ENCODE results near the gene NKD1.

NKD1 gene

GRCh38 chr16:50640391-50640790 lies 92.2 kb downstream of the NKD1 start:
- no peaks in the 10 kb centered on the region for H3K4me1 ChIP-seq
- DNase-seq, result no peak
- no peaks in the 10 kb centered on the region; the same call in 1 of the 2 replicates for H3K9me3 ChIP-seq
- no peak overlapping the region for H3K4me3 ChIP-seq (ENCODE audit: low read depth, low read length)
- H3K36me3 ChIP-seq, result no peaks in the 10 kb centered on the region
- no peaks in the 10 kb centered on the region for H3K27me3 ChIP-seq
- TF ChIP-seq CTCF (IDR thresholded peaks at IDR 0.05; ENCODE audit: low read depth, low read length), result no peak

GRCh38 chr16:50640919-50641817 lies 93.0 kb downstream of the NKD1 start:
- no peaks in the 10 kb centered on the region for H3K36me3 ChIP-seq
- H3K9me3 ChIP-seq, result no peaks in the 10 kb centered on the region
- no peak overlapping the region for H3K4me3 ChIP-seq (ENCODE audit: low read depth, low read length)
- DNase-seq, result no peak
- no peaks in the 10 kb centered on the region for H3K27me3 ChIP-seq
- no peak for TF ChIP-seq CTCF (IDR thresholded peaks at IDR 0.05; ENCODE audit: low read depth, low read length)
- no peaks in the 10 kb centered on the region for H3K4me1 ChIP-seq

GRCh38 chr16:50641818-50642187 lies 93.6 kb downstream of the NKD1 start:
- Histone ChIP-seq H3K36me3 (no peaks in the 10 kb centered on the region), H3K27me3 (no peaks in the 10 kb centered on the region), H3K4me3 (ENCODE audit: low read depth, low read length) (no peak overlapping the region), H3K4me1 (no peaks in the 10 kb centered on the region), H3K9me3 (no peaks in the 10 kb centered on the region)
- no peak for DNase-seq
- no peak for TF ChIP-seq CTCF (IDR thresholded peaks at IDR 0.05; ENCODE audit: low read depth, low read length)

- Histone ChIP-seq H3K4me3 (ENCODE audit: low read depth, low read length) (no peak overlapping the region), H3K4me1 (no peaks in the 10 kb centered on the region), H3K36me3 (no peaks in the 10 kb centered on the region), H3K27me3 (no peaks in the 10 kb centered on the region), H3K9me3 (no peaks in the 10 kb centered on the region)
- DNase-seq, result no peak
- no peak for TF ChIP-seq CTCF (IDR thresholded peaks at IDR 0.05; ENCODE audit: low read depth, low read length)
Measured at GRCh38 chr16:50642349-50642748, 94.2 kb downstream of the NKD1 start.

GRCh38 chr16:50643192-50643591 lies 95.0 kb downstream of the NKD1 start:
- TF ChIP-seq CTCF (IDR thresholded peaks at IDR 0.05; ENCODE audit: low read depth, low read length), result no peak
- Histone ChIP-seq H3K27me3 (no peaks in the 10 kb centered on the region), H3K4me1 (no peaks in the 10 kb centered on the region), H3K4me3 (ENCODE audit: low read depth, low read length) (no peak overlapping the region), H3K36me3 (no peaks in the 10 kb centered on the region), H3K9me3 (no peaks in the 10 kb centered on the region)
- no peak for DNase-seq

GRCh38 chr16:50644245-50644644 lies 96.0 kb downstream of the NKD1 start:
- Histone ChIP-seq H3K9me3 (no peaks in the 10 kb centered on the region), H3K4me1 (no peaks in the 10 kb centered on the region), H3K27me3 (no peaks in the 10 kb centered on the region), H3K36me3 (no peaks in the 10 kb centered on the region), H3K4me3 (ENCODE audit: low read depth, low read length) (no peak overlapping the region)
- no peak for TF ChIP-seq CTCF (IDR thresholded peaks at IDR 0.05; ENCODE audit: low read depth, low read length)
- DNase-seq, result no peak

Data from BE2C (cell line).